ENCODE measurements around the gene PAX1. TPM values are rescaled to one million over a fixed set of nuclear protein-coding genes. Genes with fewer than 3 reads are reported as not detected.

PAX1 gene
- polyA plus RNA-seq, 3 donors = not detected

DNA sequence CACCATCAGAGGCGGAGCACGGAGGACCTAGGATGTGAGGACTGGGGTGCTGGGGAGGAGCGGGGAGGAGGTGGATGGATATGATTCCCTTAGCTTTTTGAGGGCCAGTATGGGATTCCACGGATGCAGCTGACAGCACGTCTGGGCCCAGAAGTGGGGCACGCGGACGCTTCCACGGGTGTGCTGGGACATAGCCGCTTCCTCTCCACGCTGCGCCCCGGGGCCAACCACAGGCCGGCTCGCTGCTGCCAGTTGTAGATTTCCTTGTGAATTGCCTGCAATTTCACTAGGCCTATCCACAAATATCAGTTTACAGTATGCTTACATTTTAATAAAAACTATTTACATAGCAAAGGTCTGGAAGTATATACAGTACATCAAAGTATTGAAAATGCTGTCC lies 23.9 kb downstream of the PAX1 start:
- Mint-ChIP-seq H3K27ac (no peak overlapping the region), H3K4me1 (no peaks in the 10 kb centered on the region), H3K9me3 (no peaks in the 10 kb centered on the region), H3K36me3 (no peaks in the 10 kb centered on the region), H3K27me3 (ENCODE audit: low read depth in 3 of 3) (peaks cover 2 to 4% (median 4%) of the 10 kb centered on the region in 3 donors), H3K4me3 (no peak overlapping the region)
- no peaks in the 10 kb centered on the region for H4K20me1 ChIP-seq (ENCODE audit: insufficient read depth, low read length)
- DNase-seq = no peak
- peaks cover 0 to 4% of the 10 kb centered on the region in 2 donors for H3K27me3 ChIP-seq (ENCODE audit: control insufficient read depth in 2 of 2, insufficient read depth in 2 of 2, low read length in 2 of 2)
- H3K9ac ChIP-seq (ENCODE audit: insufficient read depth, low read length, poor library complexity, severe bottlenecking) = no peak overlapping the region
- no peak overlapping the region for H3K27ac ChIP-seq (ENCODE audit: low read depth in 1 of 2, low read length in 2 of 2)
- no peaks in the 10 kb centered on the region for H3K9me3 ChIP-seq (replicated peaks in 1 of 2; ENCODE audit: control insufficient read depth in 1 of 2, insufficient read depth in 1 of 2, low read length in 2 of 2)
- H3K4me1 ChIP-seq (ENCODE audit: control insufficient read depth in 1 of 2, insufficient read depth in 2 of 2, low read length in 2 of 2) = no peaks in the 10 kb centered on the region
- H3K4me3 ChIP-seq (replicated peaks in 1 of 3; ENCODE audit: low read depth in 2 of 3, low read length in 3 of 3) = no peak overlapping the region
- no peaks in the 10 kb centered on the region for H3K79me2 ChIP-seq (ENCODE audit: insufficient read depth, low read length)
- 91% methylated on average over 9 of the region's 15 CpGs for WGBS (ENCODE audit: insufficient coverage)
- no peaks in the 10 kb centered on the region for H3K36me3 ChIP-seq (replicated peaks in 1 of 2; ENCODE audit: control insufficient read depth in 1 of 2, insufficient read depth in 2 of 2, low read length in 2 of 2)
- intact Hi-C loops (cut with micrococcal nuclease) = no loop called here
- TF ChIP-seq, protein P1, sequence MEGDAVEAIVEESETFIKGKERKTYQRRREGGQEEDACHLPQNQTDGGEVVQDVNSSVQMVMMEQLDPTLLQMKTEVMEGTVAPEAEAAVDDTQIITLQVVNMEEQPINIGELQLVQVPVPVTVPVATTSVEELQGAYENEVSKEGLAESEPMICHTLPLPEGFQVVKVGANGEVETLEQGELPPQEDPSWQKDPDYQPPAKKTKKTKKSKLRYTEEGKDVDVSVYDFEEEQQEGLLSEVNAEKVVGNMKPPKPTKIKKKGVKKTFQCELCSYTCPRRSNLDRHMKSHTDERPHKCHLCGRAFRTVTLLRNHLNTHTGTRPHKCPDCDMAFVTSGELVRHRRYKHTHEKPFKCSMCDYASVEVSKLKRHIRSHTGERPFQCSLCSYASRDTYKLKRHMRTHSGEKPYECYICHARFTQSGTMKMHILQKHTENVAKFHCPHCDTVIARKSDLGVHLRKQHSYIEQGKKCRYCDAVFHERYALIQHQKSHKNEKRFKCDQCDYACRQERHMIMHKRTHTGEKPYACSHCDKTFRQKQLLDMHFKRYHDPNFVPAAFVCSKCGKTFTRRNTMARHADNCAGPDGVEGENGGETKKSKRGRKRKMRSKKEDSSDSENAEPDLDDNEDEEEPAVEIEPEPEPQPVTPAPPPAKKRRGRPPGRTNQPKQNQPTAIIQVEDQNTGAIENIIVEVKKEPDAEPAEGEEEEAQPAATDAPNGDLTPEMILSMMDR (IDR thresholded peaks at IDR 0.05) = no peak
- H2AFZ ChIP-seq (ENCODE audit: insufficient read depth, low read depth, low read length, poor library complexity, severe bottlenecking) = no peak overlapping the region
- H3K4me2 ChIP-seq (replicated peaks; ENCODE audit: extremely low read depth, low read length, poor library complexity, severe bottlenecking) = no peak overlapping the region

DNA sequence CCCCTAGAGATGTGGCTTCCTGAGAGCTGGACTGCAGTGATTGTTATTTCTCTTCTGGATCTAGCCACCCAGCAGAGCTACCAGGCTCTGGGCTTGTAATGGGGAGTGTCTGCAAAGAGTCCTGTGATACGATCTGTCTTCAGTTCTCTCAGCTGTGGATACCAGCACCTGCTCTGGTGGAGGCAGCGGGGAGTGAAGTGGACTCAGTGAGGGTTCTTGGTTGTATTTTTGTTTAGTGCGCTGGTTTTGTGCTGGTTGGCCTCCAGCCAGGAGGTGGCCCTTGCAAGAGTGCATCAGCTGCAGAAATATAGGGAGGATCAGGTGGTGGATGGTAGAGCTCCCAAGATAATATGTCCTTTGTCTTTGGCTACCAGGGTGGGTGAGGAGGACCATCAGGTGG lies 33.7 kb downstream of the PAX1 start:
- H3K27me3 Mint-ChIP-seq (ENCODE audit: low read depth in 3 of 3) = no peaks in the 10 kb centered on the region

More for the DNA sequence above, 33.7 kb downstream of the PAX1 start:
- Histone ChIP-seq H3K4me2 (replicated peaks; ENCODE audit: extremely low read depth, low read length, poor library complexity, severe bottlenecking) (no peak overlapping the region), H3K9ac (ENCODE audit: insufficient read depth, low read length, poor library complexity, severe bottlenecking) (no peak overlapping the region), H4K20me1 (ENCODE audit: insufficient read depth, low read length) (no peaks in the 10 kb centered on the region), H2AFZ (ENCODE audit: insufficient read depth, low read depth, low read length, poor library complexity, severe bottlenecking) (no peak overlapping the region), H3K79me2 (ENCODE audit: insufficient read depth, low read length) (no peaks in the 10 kb centered on the region), H3K27me3 (ENCODE audit: control insufficient read depth in 2 of 2, insufficient read depth in 2 of 2, low read length in 2 of 2) (no peaks in the 10 kb centered on the region), H3K4me1 (ENCODE audit: control insufficient read depth in 1 of 2, insufficient read depth in 2 of 2, low read length in 2 of 2) (no peaks in the 10 kb centered on the region), H3K4me3 (replicated peaks in 1 of 3; ENCODE audit: low read depth in 2 of 3, low read length in 3 of 3) (no peak overlapping the region), H3K36me3 (replicated peaks in 1 of 2; ENCODE audit: control insufficient read depth in 1 of 2, insufficient read depth in 2 of 2, low read length in 2 of 2) (no peaks in the 10 kb centered on the region), H3K9me3 (replicated peaks in 1 of 2; ENCODE audit: control insufficient read depth in 1 of 2, insufficient read depth in 1 of 2, low read length in 2 of 2) (peaks cover 12 to 20% of the 10 kb centered on the region in 2 donors), H3K27ac (ENCODE audit: low read depth in 1 of 2, low read length in 2 of 2) (no peak overlapping the region)
- Mint-ChIP-seq H3K36me3 (no peaks in the 10 kb centered on the region), H3K9me3 (peaks cover 3 to 12% (median 9%) of the 10 kb centered on the region in 7 donors), H3K4me1 (no peaks in the 10 kb centered on the region), H3K27ac (no peak overlapping the region), H3K4me3 (no peak overlapping the region)
- TF ChIP-seq, protein P1 (IDR thresholded peaks at IDR 0.05) = no peak
- intact Hi-C loops (cut with micrococcal nuclease) = no loop called here
- DNase-seq = no peak
- WGBS (ENCODE audit: insufficient coverage) = 91% methylated on average over 3 of the region's 3 CpGs
